ENCODE results near the gene RPL10.
"Not testable (repeated sequence)": the region's sequence is repeated elsewhere in the genome, so short reads cannot be mapped to it uniquely, and the experiment has no call there.

Gene RPL10

DNA sequence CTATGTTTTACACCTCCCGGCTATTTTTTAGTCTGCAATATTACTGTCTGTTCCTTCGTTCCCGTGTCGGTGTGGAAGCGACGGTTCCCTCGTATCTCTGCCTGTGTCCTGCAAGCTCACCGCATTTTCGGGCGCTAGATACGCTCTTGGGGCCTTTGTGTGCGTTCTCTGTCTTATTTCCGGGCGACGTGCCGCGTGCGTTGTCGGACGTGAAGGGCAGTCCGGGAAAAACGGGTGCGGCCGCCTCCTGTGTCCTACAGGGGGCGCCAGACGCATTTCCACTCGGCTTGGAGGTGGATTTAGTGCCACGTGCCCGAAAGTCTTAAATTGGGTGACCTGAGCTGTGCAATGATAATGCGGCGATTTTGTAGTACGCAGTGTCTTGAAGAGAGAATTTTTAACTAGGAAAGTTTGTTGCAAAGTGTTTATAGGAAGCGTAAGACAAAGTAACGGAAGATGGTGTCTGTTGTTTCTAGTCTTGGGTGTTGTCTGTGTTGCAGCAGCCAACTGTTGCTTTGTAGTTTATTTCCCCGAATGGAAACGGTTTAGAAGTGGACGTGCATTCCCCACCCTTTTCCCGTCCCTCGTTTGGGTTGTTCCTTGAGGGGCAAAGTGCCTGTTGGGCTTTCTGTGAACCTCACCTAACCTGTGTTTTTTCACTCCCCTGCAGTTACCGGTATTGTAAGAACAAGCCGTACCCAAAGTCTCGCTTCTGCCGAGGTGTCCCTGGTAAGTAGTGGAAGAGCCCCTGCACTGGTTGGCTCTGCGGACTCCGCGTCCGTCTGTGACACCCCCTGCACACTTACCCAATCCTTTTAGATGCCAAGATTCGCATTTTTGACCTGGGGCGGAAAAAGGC, 720 bp downstream of the RPL10 start:
- peak; percentile 21 for ATAC-seq
- no peak for TF ChIP-seq TOX (CRISPR knock-in tag; IDR thresholded peaks at IDR 0.05; ENCODE audit: borderline replicate concordance)
- TF ChIP-seq ZC3H10 (CRISPR knock-in tag; IDR thresholded peaks at IDR 0.05) = no peak
- TF ChIP-seq, protein P1, sequence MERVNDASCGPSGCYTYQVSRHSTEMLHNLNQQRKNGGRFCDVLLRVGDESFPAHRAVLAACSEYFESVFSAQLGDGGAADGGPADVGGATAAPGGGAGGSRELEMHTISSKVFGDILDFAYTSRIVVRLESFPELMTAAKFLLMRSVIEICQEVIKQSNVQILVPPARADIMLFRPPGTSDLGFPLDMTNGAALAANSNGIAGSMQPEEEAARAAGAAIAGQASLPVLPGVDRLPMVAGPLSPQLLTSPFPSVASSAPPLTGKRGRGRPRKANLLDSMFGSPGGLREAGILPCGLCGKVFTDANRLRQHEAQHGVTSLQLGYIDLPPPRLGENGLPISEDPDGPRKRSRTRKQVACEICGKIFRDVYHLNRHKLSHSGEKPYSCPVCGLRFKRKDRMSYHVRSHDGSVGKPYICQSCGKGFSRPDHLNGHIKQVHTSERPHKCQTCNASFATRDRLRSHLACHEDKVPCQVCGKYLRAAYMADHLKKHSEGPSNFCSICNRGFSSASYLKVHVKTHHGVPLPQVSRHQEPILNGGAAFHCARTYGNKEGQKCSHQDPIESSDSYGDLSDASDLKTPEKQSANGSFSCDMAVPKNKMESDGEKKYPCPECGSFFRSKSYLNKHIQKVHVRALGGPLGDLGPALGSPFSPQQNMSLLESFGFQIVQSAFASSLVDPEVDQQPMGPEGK (CRISPR knock-in tag; IDR thresholded peaks at IDR 0.05; ENCODE audit: borderline replicate concordance) = no peak
- TF ChIP-seq BACH2 (CRISPR knock-in tag; IDR thresholded peaks at IDR 0.05; ENCODE audit: borderline replicate concordance) = no peak
- TF ChIP-seq, protein P2, sequence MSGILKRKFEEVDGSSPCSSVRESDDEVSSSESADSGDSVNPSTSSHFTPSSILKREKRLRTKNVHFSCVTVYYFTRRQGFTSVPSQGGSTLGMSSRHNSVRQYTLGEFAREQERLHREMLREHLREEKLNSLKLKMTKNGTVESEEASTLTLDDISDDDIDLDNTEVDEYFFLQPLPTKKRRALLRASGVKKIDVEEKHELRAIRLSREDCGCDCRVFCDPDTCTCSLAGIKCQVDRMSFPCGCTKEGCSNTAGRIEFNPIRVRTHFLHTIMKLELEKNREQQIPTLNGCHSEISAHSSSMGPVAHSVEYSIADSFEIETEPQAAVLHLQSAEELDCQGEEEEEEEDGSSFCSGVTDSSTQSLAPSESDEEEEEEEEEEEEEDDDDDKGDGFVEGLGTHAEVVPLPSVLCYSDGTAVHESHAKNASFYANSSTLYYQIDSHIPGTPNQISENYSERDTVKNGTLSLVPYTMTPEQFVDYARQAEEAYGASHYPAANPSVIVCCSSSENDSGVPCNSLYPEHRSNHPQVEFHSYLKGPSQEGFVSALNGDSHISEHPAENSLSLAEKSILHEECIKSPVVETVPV (CRISPR knock-in tag; IDR thresholded peaks at IDR 0.05) = no peak
- no peak for TF ChIP-seq ARNTL (CRISPR knock-in tag; IDR thresholded peaks at IDR 0.05; ENCODE audit: borderline replicate concordance, low read depth)
- no peak for TF ChIP-seq PPARA (CRISPR knock-in tag; IDR thresholded peaks at IDR 0.05; ENCODE audit: borderline replicate concordance)
- no peak for TF ChIP-seq ZNF8 (CRISPR knock-in tag; IDR thresholded peaks at IDR 0.05)
- no peak for TF ChIP-seq CSDC2 (CRISPR knock-in tag; IDR thresholded peaks at IDR 0.05)
- TF ChIP-seq ZNF70 (CRISPR knock-in tag; IDR thresholded peaks at IDR 0.05) = no peak
- no peak for TF ChIP-seq OSR1 (CRISPR knock-in tag; IDR thresholded peaks at IDR 0.05)
- TF ChIP-seq GLIS3 (CRISPR knock-in tag; IDR thresholded peaks at IDR 0.05) = no peak

DNA sequence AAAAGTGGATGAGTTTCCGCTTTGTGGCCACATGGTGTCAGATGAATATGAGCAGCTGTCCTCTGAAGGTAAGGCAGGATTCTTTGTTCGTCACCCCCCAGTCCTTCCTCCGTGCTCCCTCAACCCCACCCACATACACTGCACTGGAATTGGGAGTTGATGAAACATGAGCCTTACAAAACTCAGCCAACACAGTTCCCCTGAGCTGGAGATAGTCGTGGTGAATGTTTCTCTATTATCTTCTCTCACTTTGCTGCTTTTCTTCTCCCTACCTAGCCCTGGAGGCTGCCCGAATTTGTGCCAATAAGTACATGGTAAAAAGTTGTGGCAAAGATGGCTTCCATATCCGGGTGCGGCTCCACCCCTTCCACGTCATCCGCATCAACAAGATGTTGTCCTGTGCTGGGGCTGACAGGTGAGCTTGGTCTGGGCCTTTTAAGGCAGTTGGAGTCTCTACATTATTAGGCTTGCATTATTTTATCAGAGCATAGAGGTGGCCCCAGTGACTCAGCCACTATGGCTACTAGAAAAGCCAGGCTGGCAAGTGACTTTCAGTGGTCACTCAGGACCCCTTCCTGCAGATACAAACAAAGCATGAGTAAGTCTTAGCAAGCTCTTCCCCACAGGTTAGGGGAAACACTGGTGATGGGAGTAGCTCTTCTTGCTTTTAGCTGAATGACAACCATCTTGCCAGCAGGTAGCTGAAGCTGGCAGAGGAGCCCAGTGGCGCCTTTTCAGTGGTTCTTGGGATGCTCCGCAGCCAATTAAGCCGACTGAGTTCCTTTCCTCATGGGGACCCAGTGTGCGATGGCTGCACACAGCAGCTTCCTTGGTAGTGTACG, 1.6 kb downstream of the RPL10 start:
- no peak for ATAC-seq
- TF ChIP-seq ZNF70 (CRISPR knock-in tag; IDR thresholded peaks at IDR 0.05) = no peak
- TF ChIP-seq RARB (CRISPR knock-in tag; IDR thresholded peaks at IDR 0.05) = no peak
- no peak for TF ChIP-seq ZC3H10 (CRISPR knock-in tag; IDR thresholded peaks at IDR 0.05)
- TF ChIP-seq PPARA (CRISPR knock-in tag; IDR thresholded peaks at IDR 0.05; ENCODE audit: borderline replicate concordance) = no peak
- TF ChIP-seq, protein P3, sequence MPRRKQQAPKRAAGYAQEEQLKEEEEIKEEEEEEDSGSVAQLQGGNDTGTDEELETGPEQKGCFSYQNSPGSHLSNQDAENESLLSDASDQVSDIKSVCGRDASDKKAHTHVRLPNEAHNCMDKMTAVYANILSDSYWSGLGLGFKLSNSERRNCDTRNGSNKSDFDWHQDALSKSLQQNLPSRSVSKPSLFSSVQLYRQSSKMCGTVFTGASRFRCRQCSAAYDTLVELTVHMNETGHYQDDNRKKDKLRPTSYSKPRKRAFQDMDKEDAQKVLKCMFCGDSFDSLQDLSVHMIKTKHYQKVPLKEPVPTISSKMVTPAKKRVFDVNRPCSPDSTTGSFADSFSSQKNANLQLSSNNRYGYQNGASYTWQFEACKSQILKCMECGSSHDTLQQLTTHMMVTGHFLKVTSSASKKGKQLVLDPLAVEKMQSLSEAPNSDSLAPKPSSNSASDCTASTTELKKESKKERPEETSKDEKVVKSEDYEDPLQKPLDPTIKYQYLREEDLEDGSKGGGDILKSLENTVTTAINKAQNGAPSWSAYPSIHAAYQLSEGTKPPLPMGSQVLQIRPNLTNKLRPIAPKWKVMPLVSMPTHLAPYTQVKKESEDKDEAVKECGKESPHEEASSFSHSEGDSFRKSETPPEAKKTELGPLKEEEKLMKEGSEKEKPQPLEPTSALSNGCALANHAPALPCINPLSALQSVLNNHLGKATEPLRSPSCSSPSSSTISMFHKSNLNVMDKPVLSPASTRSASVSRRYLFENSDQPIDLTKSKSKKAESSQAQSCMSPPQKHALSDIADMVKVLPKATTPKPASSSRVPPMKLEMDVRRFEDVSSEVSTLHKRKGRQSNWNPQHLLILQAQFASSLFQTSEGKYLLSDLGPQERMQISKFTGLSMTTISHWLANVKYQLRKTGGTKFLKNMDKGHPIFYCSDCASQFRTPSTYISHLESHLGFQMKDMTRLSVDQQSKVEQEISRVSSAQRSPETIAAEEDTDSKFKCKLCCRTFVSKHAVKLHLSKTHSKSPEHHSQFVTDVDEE (CRISPR knock-in tag; IDR thresholded peaks at IDR 0.05) = no peak
- TF ChIP-seq ISL1 (CRISPR knock-in tag; IDR thresholded peaks at IDR 0.05) = no peak
- TF ChIP-seq ZNF565 (CRISPR knock-in tag; conservative IDR thresholded peaks at IDR 0.05; ENCODE audit: low read depth) = no peak
- TF ChIP-seq ESRRG (CRISPR knock-in tag; IDR thresholded peaks at IDR 0.05) = no peak
- no peak for TF ChIP-seq ARNTL (CRISPR knock-in tag; IDR thresholded peaks at IDR 0.05; ENCODE audit: borderline replicate concordance, low read depth)
- no peak for TF ChIP-seq TCF4 (CRISPR knock-in tag; IDR thresholded peaks at IDR 0.05; ENCODE audit: borderline replicate concordance)
- TF ChIP-seq ZFP3 (CRISPR knock-in tag; IDR thresholded peaks at IDR 0.05) = no peak
- no peak for TF ChIP-seq CSDC2 (CRISPR knock-in tag; IDR thresholded peaks at IDR 0.05)

DNA sequence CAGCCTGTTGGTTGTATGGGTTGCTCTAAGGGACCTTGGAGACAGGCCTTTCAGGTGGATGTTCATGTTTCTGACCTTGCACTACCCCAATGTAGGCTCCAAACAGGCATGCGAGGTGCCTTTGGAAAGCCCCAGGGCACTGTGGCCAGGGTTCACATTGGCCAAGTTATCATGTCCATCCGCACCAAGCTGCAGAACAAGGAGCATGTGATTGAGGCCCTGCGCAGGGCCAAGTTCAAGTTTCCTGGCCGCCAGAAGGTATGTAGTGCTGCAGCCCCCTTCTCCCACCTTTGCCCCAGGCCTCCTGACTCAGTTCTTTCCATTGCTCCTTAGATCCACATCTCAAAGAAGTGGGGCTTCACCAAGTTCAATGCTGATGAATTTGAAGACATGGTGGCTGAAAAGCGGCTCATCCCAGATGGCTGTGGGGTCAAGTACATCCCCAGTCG, 2.2 kb downstream of the RPL10 start:
- ATAC-seq = not testable (repeated sequence)

DNA sequence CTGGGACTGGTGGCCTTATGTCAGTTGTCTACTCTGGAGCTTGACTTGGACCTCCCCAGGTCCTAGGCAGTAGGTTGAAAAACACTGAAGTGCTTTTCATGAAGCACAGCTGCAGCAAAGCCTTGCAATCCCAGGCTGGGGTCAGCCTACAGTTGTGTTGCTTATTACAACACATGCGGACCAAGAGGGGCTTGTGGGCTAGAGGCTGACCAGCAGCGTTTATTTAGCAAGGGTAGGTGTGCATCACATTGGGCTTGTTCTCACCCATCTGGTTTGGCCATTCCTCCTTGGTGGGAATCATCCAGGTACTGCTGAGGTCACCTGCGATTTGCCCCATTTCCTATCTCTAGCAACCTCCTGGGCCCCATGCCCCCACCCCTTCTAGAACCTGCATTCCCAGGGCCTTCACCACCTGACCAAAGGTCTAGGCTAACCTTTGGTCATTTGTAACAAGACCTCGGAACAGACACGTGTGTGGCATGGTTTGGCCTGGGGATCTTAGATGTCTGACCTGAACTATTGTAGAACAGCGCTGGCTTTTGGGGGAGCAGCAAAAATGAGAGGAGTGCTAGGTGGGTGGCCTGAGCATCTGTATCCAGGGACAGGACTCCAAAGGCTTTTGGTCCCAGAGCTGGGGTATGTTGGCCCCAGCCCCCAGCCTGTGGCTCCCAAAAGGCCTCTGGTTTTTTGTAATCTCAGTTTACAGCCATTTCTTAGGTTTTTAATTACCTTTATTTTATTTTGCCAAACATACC, 3.0 kb downstream of the RPL10 start:
- peak; percentile 1; the same call in 1 of the 3 replicates for ATAC-seq
- TF ChIP-seq ISL1 (CRISPR knock-in tag; IDR thresholded peaks at IDR 0.05) (no peak), TCF4 (CRISPR knock-in tag; IDR thresholded peaks at IDR 0.05; ENCODE audit: borderline replicate concordance) (no peak), RARB (CRISPR knock-in tag; IDR thresholded peaks at IDR 0.05) (0 out of 2 replicates have a peak, but pooled peaks have one; percentile 46), BACH2 (CRISPR knock-in tag; IDR thresholded peaks at IDR 0.05; ENCODE audit: borderline replicate concordance) (no peak), PPARA (CRISPR knock-in tag; IDR thresholded peaks at IDR 0.05; ENCODE audit: borderline replicate concordance) (no peak), ESRRG (CRISPR knock-in tag; IDR thresholded peaks at IDR 0.05) (0 out of 2 replicates have a peak, but pooled peaks have one; percentile 28), SNAI2 (CRISPR knock-in tag; IDR thresholded peaks at IDR 0.05) (no peak), ARNTL (CRISPR knock-in tag; IDR thresholded peaks at IDR 0.05; ENCODE audit: borderline replicate concordance, low read depth) (0 out of 2 replicates have a peak, but pooled peaks have one; percentile 6), CSDC2 (CRISPR knock-in tag; IDR thresholded peaks at IDR 0.05) (no peak), ZFP30 (CRISPR knock-in tag; IDR thresholded peaks at IDR 0.05) (0 out of 2 replicates have a peak, but pooled peaks have one; percentile 3), ZNF8 (CRISPR knock-in tag; IDR thresholded peaks at IDR 0.05) (no peak), ZC3H10 (CRISPR knock-in tag; IDR thresholded peaks at IDR 0.05) (peak; percentile 48; the same call in 1 of the 2 replicates)
- TF ChIP-seq, protein P2 (CRISPR knock-in tag; IDR thresholded peaks at IDR 0.05) = 0 out of 2 replicates have a peak, but pooled peaks have one; percentile 69
- TF ChIP-seq, protein P4, sequence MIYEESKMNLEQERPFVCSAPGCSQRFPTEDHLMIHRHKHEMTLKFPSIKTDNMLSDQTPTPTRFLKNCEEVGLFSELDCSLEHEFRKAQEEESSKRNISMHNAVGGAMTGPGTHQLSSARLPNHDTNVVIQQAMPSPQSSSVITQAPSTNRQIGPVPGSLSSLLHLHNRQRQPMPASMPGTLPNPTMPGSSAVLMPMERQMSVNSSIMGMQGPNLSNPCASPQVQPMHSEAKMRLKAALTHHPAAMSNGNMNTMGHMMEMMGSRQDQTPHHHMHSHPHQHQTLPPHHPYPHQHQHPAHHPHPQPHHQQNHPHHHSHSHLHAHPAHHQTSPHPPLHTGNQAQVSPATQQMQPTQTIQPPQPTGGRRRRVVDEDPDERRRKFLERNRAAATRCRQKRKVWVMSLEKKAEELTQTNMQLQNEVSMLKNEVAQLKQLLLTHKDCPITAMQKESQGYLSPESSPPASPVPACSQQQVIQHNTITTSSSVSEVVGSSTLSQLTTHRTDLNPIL (CRISPR knock-in tag; IDR thresholded peaks at IDR 0.05; ENCODE audit: low read depth) = peak; percentile 50

Data from SK-N-SH treated with all-trans-retinoic acid at 6 μM for 48 hours (cell line).